Lung (tissue), 12 donors: ENCODE results near the gene TTLL5. TPM values are rescaled to one million over a fixed set of nuclear protein-coding genes. Genes with fewer than 3 reads are reported as not detected.

Experiments used
- ATAC-seq: fragments of 200-7000 bp; cut with Tn5 transposase; one replicate; pipeline ENCODE4 v1.9.1; 2020; ENCODE audit warnings: moderate number of reproducible peaks; ENCODE audit not compliant: insufficient read depth, low FRiP score
- DNase-seq, 3 donors: peaks; one replicate each; pipeline ENCODE4 v3.0.0-alpha.2; 2013 to 2017
- H3K27ac ChIP-seq, 2 donors: one replicate each; pipeline ENCODE4 v1.5.1; 2013; ENCODE audit warnings: mild to moderate bottlenecking in 2 of 2, moderate library complexity in 2 of 2, control low read depth in 1 of 2, inconsistent platforms in 1 of 2, low read depth in 1 of 2, low read length in 1 of 2
- H3K27me3 ChIP-seq, 3 donors: one replicate each; pipeline ENCODE4 v1.5.1; 2013; ENCODE audit warnings: low read length in 2 of 3; ENCODE audit not compliant: control insufficient read depth in 3 of 3, insufficient read depth in 3 of 3
- H3K36me3 ChIP-seq, 4 donors: one replicate each; pipeline ENCODE4 v1.5.1; 2013; ENCODE audit warnings: low read length in 4 of 4, mild to moderate bottlenecking in 1 of 4, moderate library complexity in 1 of 4; ENCODE audit not compliant: control insufficient read depth in 4 of 4, insufficient read depth in 4 of 4
- H3K4me1 ChIP-seq, 5 donors: one replicate each; pipeline ENCODE4 v1.5.1; 2013; ENCODE audit warnings: low read length in 5 of 5, mild to moderate bottlenecking in 2 of 5, moderate library complexity in 1 of 5; ENCODE audit not compliant: control insufficient read depth in 5 of 5, insufficient read depth in 5 of 5
- H3K4me3 ChIP-seq: one replicate; pipeline ENCODE4 v1.5.1; 2013; ENCODE audit warnings: mild to moderate bottlenecking, control low read depth, moderate library complexity
- H3K9ac ChIP-seq, 2 donors: one replicate each; pipeline ENCODE4 v1.5.1; 2013; ENCODE audit warnings: low read length in 2 of 2, control low read depth in 1 of 2; ENCODE audit not compliant: insufficient read depth in 1 of 2
- H3K9me3 ChIP-seq, 4 donors: one replicate each; pipeline ENCODE4 v1.5.1; 2013; ENCODE audit warnings: low read length in 3 of 4, mild to moderate bottlenecking in 1 of 4, moderate library complexity in 1 of 4; ENCODE audit not compliant: control insufficient read depth in 4 of 4, insufficient read depth in 3 of 4
- CTCF ChIP-seq: IDR thresholded peaks from 2 replicates; pipeline ENCODE4 v1.5.1; 2012; ENCODE audit warnings: mild to moderate bottlenecking; ENCODE audit errors: control extremely low read depth, extremely low read depth
- WGBS, 2 donors: extraction: QIAGEN DNeasy Blood & Tissue Kit; methylation state at CpG; one replicate each; pipeline ENCODE4 v1.1.7; 2013; 5-methylcytosine and 5-hydroxymethylcytosine counted together
- polyA plus RNA-seq, 2 donors: library from polyadenylated mRNA; stranded (reverse); fragments of 200-250 nt; gene quantifications; one replicate each; pipeline ENCODE4 v1.2.1, GENCODE V29; 2013
- total RNA-seq, 2 donors: library from RNA; depleted of rRNA in 1 of 2; stranded (reverse); fragments of >200 nt in 1 of 2; gene quantifications; one replicate each; pipeline ENCODE4 v1.2.1, GENCODE V29; 2014 to 2021
- donor health status: control.
- donor health status: control.
- donor health status: Bipolar disorder and iron deficiency.
- donor health status: healthy.
- donor health status: DM: yes; HTN: yes; CAD: no.

TTLL5 gene
- total and polyA plus RNA-seq, 4 donors: 10.3 to 58.6 (median 28.8) TPM

- Histone ChIP-seq H3K36me3 (peaks cover 0 to 4% (median 1%) of the 10 kb centered on the region in 4 donors), H3K27me3 (no peaks in the 10 kb centered on the region), H3K9ac (no peak overlapping the region), H3K4me3 (no peak overlapping the region), H3K9me3 (no peaks in the 10 kb centered on the region), H3K27ac (no peak overlapping the region), H3K4me1 (peaks cover 0 to 68% (median 37%) of the 10 kb centered on the region in 5 donors)
- ATAC-seq (no peak), DNase-seq (peak in 1 of 3 donors; percentile 44)
- 83 to 89% methylated on average over 3 of the region's 3 CpGs for WGBS, 2 donors
- no peak for TF ChIP-seq CTCF
Measured at GRCh38 chr14:75859746-75860145, 198.7 kb downstream of the TTLL5 start.

GRCh38 chr14:75860561-75861160 lies 199.6 kb downstream of the TTLL5 start:
- H3K4me3 ChIP-seq: no peak overlapping the region
- H3K9ac ChIP-seq: no peak overlapping the region
- H3K36me3 ChIP-seq: peaks cover 0 to 2% (median 0%) of the 10 kb centered on the region in 4 donors
- H3K4me1 ChIP-seq: peaks cover 0 to 65% (median 38%) of the 10 kb centered on the region in 5 donors
- H3K9me3 ChIP-seq: no peaks in the 10 kb centered on the region
- ATAC-seq (no peak), DNase-seq (no peak)
- no peaks in the 10 kb centered on the region for H3K27me3 ChIP-seq
- H3K27ac ChIP-seq: peak overlapping the region in 1 of 2 donors; percentile 64
- no peak for TF ChIP-seq CTCF
- 83 to 84% methylated on average over 5 of the region's 5 CpGs for WGBS, 2 donors

GRCh38 chr14:75861161-75861621 lies 200.1 kb downstream of the TTLL5 start:
- Histone ChIP-seq H3K36me3 (peaks cover 0 to 2% (median 0%) of the 10 kb centered on the region in 4 donors), H3K27me3 (no peaks in the 10 kb centered on the region), H3K4me3 (no peak overlapping the region), H3K27ac (peak overlapping the region in 1 of 2 donors; percentile 64), H3K4me1 (peaks cover 0 to 69% (median 40%) of the 10 kb centered on the region in 5 donors), H3K9ac (no peak overlapping the region), H3K9me3 (no peaks in the 10 kb centered on the region)
- no peak for TF ChIP-seq CTCF
- ATAC-seq (peak; percentile 53), DNase-seq (peak in 1 of 3 donors; percentile 47)
- 64 to 77% methylated on average over 4 of the region's 4 CpGs for WGBS, 2 donors
